ENCODE measurements around the gene MATR3. TPM values are rescaled to one million over a fixed set of nuclear protein-coding genes. Genes with fewer than 3 reads are reported as not detected.

The MATR3 gene
- total RNA-seq, 3 donors from 2014 or later: 112 to 165 (median 136) TPM

DNA sequence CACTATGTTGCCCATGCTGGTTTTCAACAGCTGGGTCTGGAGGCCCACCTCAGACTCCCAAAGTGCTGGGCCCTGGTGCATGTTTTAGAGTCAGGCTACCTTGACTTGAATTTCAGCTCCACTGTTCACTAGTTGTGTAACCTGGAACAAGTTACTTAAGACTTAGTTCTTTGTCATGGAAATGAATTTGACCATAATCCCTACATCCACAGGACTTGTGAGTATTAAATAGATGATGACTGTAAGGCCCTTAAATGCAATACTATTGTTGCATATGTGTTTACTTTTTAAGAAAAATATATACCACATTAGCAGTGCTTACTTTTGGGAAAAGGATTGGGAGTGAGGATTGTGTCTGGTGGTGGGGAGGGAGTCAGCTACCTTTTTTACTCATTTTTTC is 64.5 kb downstream of the MATR3 start:
- TF ChIP-seq, protein P1, sequence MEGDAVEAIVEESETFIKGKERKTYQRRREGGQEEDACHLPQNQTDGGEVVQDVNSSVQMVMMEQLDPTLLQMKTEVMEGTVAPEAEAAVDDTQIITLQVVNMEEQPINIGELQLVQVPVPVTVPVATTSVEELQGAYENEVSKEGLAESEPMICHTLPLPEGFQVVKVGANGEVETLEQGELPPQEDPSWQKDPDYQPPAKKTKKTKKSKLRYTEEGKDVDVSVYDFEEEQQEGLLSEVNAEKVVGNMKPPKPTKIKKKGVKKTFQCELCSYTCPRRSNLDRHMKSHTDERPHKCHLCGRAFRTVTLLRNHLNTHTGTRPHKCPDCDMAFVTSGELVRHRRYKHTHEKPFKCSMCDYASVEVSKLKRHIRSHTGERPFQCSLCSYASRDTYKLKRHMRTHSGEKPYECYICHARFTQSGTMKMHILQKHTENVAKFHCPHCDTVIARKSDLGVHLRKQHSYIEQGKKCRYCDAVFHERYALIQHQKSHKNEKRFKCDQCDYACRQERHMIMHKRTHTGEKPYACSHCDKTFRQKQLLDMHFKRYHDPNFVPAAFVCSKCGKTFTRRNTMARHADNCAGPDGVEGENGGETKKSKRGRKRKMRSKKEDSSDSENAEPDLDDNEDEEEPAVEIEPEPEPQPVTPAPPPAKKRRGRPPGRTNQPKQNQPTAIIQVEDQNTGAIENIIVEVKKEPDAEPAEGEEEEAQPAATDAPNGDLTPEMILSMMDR (IDR thresholded peaks at IDR 0.05): no peak
- intact Hi-C loops (cut with DNase I, micrococcal nuclease): no loop called here
- DNase-seq: no peak
- H3K36me3 ChIP-seq (ENCODE audit: low read depth): no peaks in the 10 kb centered on the region
- ATAC-seq: no peak
- no peaks in the 10 kb centered on the region for H3K4me1 ChIP-seq (ENCODE audit: low read depth)
- H3K9me3 ChIP-seq: no peaks in the 10 kb centered on the region
- H3K4me3 ChIP-seq: no peak overlapping the region

DNA sequence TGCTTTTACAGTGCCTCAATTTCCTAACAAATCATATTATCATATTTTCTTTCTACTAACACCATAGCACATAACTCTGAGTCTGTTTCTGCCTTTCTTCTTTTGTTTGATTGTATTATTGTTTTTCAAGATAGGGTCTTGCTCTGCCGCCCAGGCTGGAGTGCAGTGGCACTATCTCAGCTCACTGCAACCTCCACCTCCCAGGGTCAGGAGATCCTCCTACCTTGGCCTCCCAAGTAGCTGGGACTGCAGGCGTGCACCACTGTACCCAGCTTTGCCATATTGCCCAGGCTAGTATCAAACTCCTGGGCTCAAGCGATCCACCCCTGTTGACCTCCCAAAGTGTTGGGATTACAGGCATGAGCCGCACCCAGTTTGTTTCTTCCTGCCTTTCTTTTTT is 66.8 kb downstream of the MATR3 start:
- no peaks in the 10 kb centered on the region for H3K36me3 ChIP-seq (ENCODE audit: low read depth)
- DNase-seq (no peak), ATAC-seq (no peak)
- intact Hi-C loops (cut with DNase I, micrococcal nuclease): no loop called here
- no peak overlapping the region for H3K4me3 ChIP-seq
- no peaks in the 10 kb centered on the region for H3K4me1 ChIP-seq (ENCODE audit: low read depth)
- TF ChIP-seq, protein P1 (IDR thresholded peaks at IDR 0.05): no peak
- no peaks in the 10 kb centered on the region for H3K9me3 ChIP-seq

GRCh38 chr5:139361835-139362429 is 68.4 kb downstream of the MATR3 start:
- DNase-seq (no peak), ATAC-seq (no peak)
- TF ChIP-seq, protein P1 (IDR thresholded peaks at IDR 0.05): no peak
- Histone ChIP-seq H3K4me1 (ENCODE audit: low read depth) (no peaks in the 10 kb centered on the region), H3K9me3 (no peaks in the 10 kb centered on the region), H3K36me3 (ENCODE audit: low read depth) (no peaks in the 10 kb centered on the region), H3K4me3 (no peak overlapping the region)
- intact Hi-C loops (cut with DNase I, micrococcal nuclease): no loop called here

- TF ChIP-seq, protein P1 (IDR thresholded peaks at IDR 0.05): no peak
- DNase-seq (no peak), ATAC-seq (peak; percentile 25)
- intact Hi-C loops (cut with DNase I, micrococcal nuclease): no loop called here
- Histone ChIP-seq H3K4me3 (no peak overlapping the region), H3K4me1 (ENCODE audit: low read depth) (no peaks in the 10 kb centered on the region), H3K36me3 (ENCODE audit: low read depth) (no peaks in the 10 kb centered on the region), H3K9me3 (no peaks in the 10 kb centered on the region)
Measured at GRCh38 chr5:139363937-139364336, 70.4 kb downstream of the MATR3 start.

DNA sequence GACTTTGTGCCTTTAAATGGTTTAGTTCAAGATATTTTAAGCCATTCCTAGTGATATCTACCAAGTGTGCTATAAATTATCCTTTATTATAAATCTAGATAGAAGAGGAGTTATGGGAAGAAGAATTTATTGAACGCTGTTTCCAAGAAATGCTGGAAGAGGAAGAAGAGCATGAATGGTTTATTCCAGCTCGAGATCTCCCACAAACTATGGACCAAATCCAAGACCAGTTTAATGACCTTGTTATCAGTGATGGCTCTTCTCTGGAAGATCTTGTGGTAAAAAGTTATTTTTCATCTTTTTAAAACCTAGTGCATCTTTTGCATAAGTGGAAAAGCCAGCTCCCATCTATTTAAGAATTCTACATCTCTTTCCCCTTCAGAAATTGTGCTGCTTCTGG is 70.9 kb downstream of the MATR3 start:
- Histone ChIP-seq H3K9me3 (no peaks in the 10 kb centered on the region), H3K36me3 (ENCODE audit: low read depth) (no peaks in the 10 kb centered on the region), H3K4me1 (ENCODE audit: low read depth) (no peaks in the 10 kb centered on the region), H3K4me3 (no peak overlapping the region)
- no peak for ATAC-seq
- TF ChIP-seq, protein P1 (IDR thresholded peaks at IDR 0.05): no peak
- no peak for DNase-seq
- intact Hi-C loops (cut with DNase I, micrococcal nuclease): no loop called here

DNA sequence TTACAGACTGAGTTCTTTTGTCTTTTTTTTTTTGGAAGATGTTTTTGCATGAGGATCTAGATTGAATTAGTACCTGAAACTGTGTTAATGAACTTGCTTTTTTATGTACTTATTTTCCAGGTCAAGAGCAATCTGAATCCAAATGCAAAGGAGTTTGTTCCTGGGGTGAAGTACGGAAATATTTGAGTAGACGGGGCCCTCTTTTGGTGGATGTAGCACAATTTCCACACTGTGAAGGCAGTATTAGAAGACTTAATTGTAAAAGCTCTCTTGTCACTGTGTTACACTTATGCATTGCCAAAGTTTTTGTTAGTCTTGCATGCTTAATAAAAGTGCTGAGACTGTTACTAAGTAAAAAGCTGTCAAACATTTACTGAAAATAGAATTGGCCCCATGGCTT is 75.1 kb downstream of the MATR3 start:
- Histone ChIP-seq H3K4me1 (ENCODE audit: low read depth) (no peaks in the 10 kb centered on the region), H3K36me3 (ENCODE audit: low read depth) (no peaks in the 10 kb centered on the region), H3K9me3 (no peaks in the 10 kb centered on the region), H3K4me3 (no peak overlapping the region)
- DNase-seq (no peak), ATAC-seq (no peak)
- TF ChIP-seq, protein P1 (IDR thresholded peaks at IDR 0.05): no peak
- intact Hi-C loops (cut with DNase I, micrococcal nuclease): no loop called here

Data from mucosa of descending colon (tissue), 3 donors.